Ishikawa (cell line): ENCODE measurements around the gene LIX1L.

Experiments used
- CEBPB ChIP-seq: IDR thresholded peaks from 2 replicates; pipeline ENCODE4 v1.6.1; 2012
- CREB1 ChIP-seq: IDR thresholded peaks from 2 replicates; pipeline ENCODE4 v1.6.1; 2012; ENCODE audit warnings: low read depth
- EGR1 ChIP-seq: IDR thresholded peaks from 2 replicates; pipeline ENCODE4 v1.6.1; 2012
- EP300 ChIP-seq: IDR thresholded peaks from 2 replicates; pipeline ENCODE4 v1.6.1; 2012; ENCODE audit warnings: borderline replicate concordance
- MAX ChIP-seq: IDR thresholded peaks from 2 replicates; pipeline ENCODE4 v1.6.1; 2012
- NFIC ChIP-seq: IDR thresholded peaks from 2 replicates; pipeline ENCODE4 v1.6.1; 2012
- REST ChIP-seq: IDR thresholded peaks from 2 replicates; pipeline ENCODE4 v1.6.1; 2012; ENCODE audit warnings: low read depth, mild to moderate bottlenecking
- TAF1 ChIP-seq: IDR thresholded peaks from 2 replicates; pipeline ENCODE4 v1.6.1; 2012; ENCODE audit warnings: low read depth, mild to moderate bottlenecking
- TCF12 ChIP-seq: IDR thresholded peaks from 2 replicates; pipeline ENCODE4 v1.6.1; 2012; ENCODE audit warnings: low read depth
- TEAD4 ChIP-seq: IDR thresholded peaks from 2 replicates; pipeline ENCODE4 v1.6.1; 2012

- TF ChIP-seq TEAD4 (no peak), CEBPB (no peak), TCF12 (0 out of 2 replicates have a peak, but pooled peaks have one; percentile 31), NFIC (no peak), EP300 (peak; percentile 20; the same call in 1 of the 2 replicates), MAX (peak; percentile 64), TAF1 (peak; percentile 50; the same call in 1 of the 2 replicates), EGR1 (no peak), REST (no peak), CREB1 (no peak)
Measured at GRCh38 chr1:145960468-145961108, 2.8 kb upstream of the LIX1L start.
